Suprapubic skin (tissue), 4 donors: ENCODE data around the gene CD27.

Experiments used
- POLR2A ChIP-seq, 2 donors: fragments of 450-650 bp; IDR thresholded peaks; one replicate each; pipeline ENCODE4 v1.6.1; 2017; ENCODE audit warnings: antibody characterized with exemption in 2 of 2, mild to moderate bottlenecking in 2 of 2, moderate library complexity in 2 of 2
- POLR2AphosphoS5 ChIP-seq, 3 donors: sonication (generic); formaldehyde crosslinking; IDR thresholded peaks; one replicate each; pipeline ENCODE4 v1.6.1; 2017; ENCODE audit warnings: antibody characterized with exemption in 3 of 3
- TF ChIP-seq, protein P1 (sequence below), 2 donors: fragments of 200-600 bp in 1 of 2; fragments of 450-650 bp in 1 of 2; sonication (generic) in 1 of 2; IDR thresholded peaks; one replicate each; pipeline ENCODE4 v1.5.1; 2016 to 2019; ENCODE audit warnings: antibody characterized with exemption in 2 of 2, mild to moderate bottlenecking in 1 of 2, moderate library complexity in 1 of 2

DNA sequence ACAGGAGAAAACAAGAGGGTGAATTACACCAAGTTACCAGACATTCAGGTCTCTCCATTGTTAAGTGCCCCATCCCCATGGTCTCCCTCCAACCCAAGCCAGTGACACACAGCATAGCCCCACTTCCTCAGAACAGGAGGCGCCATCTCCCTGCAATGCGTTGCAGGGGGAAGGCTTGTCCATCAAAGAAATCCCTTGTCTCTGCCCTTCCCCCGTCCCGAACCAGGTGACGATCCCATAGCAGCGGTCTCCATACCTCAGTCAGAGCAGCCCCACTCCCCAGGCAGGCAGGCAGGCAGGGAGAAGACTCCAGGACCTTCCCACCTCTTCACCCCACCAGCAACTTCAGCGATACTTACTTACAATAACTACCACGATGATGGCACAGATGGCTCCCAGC, 19.8 kb downstream of the CD27 start:
- TF ChIP-seq, protein P1, sequence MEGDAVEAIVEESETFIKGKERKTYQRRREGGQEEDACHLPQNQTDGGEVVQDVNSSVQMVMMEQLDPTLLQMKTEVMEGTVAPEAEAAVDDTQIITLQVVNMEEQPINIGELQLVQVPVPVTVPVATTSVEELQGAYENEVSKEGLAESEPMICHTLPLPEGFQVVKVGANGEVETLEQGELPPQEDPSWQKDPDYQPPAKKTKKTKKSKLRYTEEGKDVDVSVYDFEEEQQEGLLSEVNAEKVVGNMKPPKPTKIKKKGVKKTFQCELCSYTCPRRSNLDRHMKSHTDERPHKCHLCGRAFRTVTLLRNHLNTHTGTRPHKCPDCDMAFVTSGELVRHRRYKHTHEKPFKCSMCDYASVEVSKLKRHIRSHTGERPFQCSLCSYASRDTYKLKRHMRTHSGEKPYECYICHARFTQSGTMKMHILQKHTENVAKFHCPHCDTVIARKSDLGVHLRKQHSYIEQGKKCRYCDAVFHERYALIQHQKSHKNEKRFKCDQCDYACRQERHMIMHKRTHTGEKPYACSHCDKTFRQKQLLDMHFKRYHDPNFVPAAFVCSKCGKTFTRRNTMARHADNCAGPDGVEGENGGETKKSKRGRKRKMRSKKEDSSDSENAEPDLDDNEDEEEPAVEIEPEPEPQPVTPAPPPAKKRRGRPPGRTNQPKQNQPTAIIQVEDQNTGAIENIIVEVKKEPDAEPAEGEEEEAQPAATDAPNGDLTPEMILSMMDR (IDR thresholded peaks at IDR 0.05): no peak
- TF ChIP-seq POLR2A (IDR thresholded peaks at IDR 0.05): no peak
- no peak for TF ChIP-seq POLR2AphosphoS5 (IDR thresholded peaks at IDR 0.05)
